Skin of body (tissue), 2 donors: ENCODE results near the gene HACD2. TPM values are rescaled to one million over a fixed set of nuclear protein-coding genes. Genes with fewer than 3 reads are reported as not detected.

Source experiments
- DNase-seq: peaks from one replicate; lab custom pipeline; 2025; lab: John Stamatoyannopoulos, UW
- total RNA-seq: library from RNA; depleted of rRNA; stranded (reverse); fragments of >200 nt; gene quantifications from one replicate; pipeline ENCODE4 v1.2.3, GENCODE V29; 2014

HACD2 gene
- total RNA-seq, 1 donor from 2014 or later = 37.1 TPM

GRCh38 chr3:123485551-123485950 is 99.3 kb downstream of the HACD2 start:
- DNase-seq = no peak

- DNase-seq = no peak
Measured at GRCh38 chr3:123483146-123483545, 101.7 kb downstream of the HACD2 start.

DNA sequence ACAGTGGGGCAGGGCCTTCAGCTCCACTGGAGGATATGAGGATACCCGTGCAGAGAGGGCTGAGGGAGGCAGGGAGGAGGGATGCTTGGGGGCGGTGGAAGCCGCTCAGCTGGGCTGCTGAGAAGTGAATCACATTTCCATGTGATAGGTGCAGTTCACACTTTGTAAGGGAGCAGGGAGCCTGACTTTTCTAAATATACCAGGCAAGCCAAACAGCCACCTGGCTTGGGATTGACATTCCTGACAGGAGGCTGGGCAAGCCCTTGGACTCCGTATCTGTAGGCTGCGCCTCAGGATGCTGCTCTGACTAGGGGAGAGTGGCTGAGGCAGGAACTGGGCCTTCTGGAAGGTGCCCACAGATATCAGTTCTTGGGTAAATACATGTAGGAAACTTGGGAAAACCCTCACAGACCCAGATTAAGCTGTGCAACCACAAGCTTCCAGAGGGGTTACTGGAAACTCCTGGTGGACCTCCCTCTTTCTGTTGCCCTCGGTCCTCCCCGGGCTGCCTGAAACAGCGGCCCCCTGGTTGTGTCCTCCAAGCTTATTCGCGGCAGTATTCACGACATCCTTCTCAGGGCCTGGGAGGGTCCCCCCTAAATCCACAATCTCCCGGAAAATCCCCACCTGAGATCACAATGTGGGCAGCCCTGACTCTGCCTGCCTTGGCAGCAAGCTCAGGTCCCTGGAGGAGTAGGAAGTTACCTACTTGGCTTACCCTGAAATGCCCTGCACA is 103.0 kb downstream of the HACD2 start:
- no peak for DNase-seq

GRCh38 chr3:123481071-123481470 is 103.8 kb downstream of the HACD2 start:
- no peak for DNase-seq

- DNase-seq = no peak
Measured at GRCh38 chr3:123480428-123480827, 104.4 kb downstream of the HACD2 start.

DNA sequence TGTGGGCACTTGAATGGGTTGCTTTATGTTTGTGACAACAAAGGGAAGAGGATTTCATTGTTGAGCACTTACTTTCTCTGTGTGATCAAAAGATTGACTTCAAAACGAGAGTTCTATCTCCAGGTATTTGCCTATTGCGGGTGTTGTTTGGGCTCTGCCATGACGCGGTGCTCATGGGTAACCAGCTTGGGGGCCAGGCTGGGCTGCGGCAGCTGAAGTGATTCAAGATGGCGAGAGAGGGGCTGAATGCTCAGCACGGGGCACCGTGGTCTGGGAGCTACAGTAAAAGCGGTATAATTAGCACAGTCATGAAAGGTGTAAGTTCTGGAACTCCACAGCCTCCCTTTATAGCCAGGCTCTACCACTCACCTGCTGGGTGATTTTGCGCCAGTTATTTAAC is 105.0 kb downstream of the HACD2 start:
- DNase-seq = no peak

DNA sequence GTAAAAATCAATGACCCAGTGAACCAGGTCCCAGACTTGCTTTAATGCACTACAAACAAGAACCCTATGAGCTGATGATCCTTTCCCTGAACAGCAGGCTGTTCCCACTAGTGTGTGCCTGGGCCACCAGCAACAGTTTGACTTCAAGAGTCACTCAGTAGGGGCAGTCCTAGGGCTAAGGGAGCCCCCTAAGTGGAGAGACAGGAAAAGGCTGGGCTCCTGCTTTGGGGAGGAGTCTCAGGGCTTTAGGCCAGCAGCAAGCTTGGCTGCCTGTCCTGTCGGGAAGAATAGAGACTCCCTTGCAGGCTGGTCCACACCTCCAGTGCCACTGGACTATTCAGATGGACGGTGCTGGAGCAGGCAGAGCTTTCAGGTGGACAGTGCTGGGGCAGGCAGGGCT is 106.5 kb downstream of the HACD2 start:
- no peak for DNase-seq

GRCh38 chr3:123476967-123477750 is 107.7 kb downstream of the HACD2 start:
- DNase-seq = no peak

GRCh38 chr3:123475786-123476185 is 109.1 kb downstream of the HACD2 start:
- DNase-seq = no peak

DNA sequence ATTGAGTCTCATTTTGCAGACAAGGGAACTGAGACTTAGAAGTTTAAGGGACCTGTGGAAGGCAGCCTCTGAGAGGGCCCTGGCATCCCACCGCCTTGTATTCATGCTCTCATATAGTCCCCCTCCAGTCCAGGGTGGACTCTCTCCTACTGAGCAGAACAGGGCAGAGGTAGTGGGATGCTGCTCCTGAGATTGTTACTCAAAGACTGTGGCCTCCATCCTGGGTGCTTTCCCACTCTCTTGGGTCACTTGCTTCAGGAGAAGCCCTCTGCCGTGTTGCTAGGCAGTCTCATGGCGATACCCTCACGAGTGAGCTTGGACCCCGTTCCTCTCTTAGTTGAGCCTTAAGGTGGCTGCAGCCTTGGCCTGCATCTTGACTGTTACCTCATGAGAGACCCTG is 113.7 kb downstream of the HACD2 start:
- DNase-seq = no peak

- no peak for DNase-seq
Measured at GRCh38 chr3:123469323-123469995, 115.4 kb downstream of the HACD2 start.

DNA sequence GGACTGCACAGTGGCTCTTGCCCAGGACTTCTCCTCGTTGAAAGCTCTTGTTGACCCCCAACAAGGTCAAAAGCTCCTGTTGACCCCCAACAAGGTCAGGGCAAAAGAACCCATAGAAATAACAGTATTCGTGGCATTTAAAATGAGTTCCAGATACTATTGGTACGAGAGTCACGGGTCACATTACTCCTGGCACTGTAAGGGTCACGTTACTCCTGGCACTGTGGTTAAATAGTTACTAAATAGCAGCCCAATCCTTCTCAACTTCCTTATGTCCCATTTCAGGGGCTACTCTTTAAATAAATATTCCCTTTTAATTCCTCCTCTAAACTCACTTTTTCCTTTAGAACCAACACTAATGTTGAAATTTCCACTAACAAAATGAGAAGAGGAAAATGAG is 117.8 kb downstream of the HACD2 start:
- no peak for DNase-seq

DNA sequence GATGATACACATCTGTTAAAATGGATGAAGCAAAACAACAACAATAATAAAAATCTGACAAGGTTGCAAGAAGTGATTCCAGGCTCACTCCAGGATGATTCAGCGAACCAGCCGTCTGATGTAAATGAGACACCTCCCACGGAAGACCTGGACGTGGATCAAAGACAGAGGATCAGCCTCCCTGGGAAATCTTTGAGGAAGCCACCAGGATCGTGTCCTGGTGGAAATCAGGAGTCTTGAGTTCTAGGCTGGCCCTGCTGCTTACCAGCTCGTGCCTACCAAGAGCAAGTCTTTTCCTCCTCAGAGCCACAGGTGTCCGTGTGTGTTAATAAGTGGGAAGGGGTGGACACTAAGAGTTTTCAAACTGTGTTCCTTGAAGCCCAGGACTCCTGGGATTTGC is 120.6 kb downstream of the HACD2 start:
- DNase-seq = no peak

DNA sequence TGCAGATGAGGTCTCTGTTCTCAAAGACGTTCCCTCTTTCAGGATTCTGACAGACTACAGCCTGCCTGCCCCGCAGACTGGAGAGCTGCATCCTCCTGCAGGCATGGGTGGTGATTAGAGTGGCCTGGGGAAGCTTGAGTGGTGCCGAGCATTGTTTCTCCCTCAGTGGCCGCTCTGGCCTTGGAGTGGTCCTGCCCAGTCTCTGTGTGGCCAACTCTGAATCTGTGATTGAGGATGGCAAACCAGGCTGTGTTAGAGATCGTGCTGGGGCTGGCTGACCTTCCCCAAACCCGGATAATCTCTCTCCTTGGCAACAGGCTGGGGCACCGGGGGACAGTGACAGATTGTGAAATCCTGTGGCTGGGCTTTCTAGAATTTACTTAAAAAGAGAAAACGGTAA is 125.0 kb downstream of the HACD2 start:
- no peak for DNase-seq

GRCh38 chr3:123458255-123458654 is 126.6 kb downstream of the HACD2 start:
- DNase-seq = no peak

DNA sequence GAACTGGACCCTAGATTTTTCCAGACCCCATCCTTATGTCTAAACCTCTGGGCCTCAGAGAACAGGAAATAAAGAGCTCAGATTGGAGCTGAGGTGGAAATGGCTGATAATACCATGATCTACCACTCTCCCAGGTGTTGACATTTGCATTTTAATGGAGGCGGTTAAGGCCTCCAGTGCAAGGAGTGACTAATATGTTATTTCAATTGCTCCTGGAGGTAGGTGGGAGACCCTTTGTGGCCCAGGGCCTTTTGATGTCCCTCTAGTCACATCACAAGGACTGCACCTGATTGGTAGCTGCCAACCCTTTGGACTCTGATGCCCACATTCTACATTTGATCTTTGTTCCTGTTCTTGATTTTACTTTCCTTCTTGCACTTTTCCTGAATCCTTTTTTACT is 127.0 kb downstream of the HACD2 start:
- DNase-seq = no peak

DNA sequence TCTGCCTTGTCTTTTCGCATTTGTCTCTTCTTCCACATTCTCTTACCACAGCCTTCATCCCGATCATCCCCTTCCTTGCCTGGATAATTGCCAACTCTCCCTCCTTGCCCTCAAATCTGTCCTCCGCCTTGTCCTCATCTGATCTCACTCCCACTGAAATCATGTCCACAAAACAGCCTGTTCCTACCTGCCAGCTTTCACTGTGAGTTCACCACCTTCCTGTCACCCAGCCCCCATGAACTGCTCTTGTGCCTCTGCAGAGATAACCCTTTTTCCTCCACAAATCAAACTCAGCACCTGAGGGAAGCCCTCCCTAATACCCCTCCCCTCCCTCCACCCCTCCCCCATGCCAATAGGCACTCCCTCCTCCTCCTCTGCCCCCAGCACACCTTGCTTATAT is 131.2 kb downstream of the HACD2 start:
- DNase-seq = no peak

GRCh38 chr3:123451186-123451585 is 133.7 kb downstream of the HACD2 start:
- DNase-seq = no peak

- no peak for DNase-seq
Measured at GRCh38 chr3:123449997-123450604, 134.8 kb downstream of the HACD2 start.

GRCh38 chr3:123449102-123449996 is 135.5 kb downstream of the HACD2 start:
- no peak for DNase-seq

DNA sequence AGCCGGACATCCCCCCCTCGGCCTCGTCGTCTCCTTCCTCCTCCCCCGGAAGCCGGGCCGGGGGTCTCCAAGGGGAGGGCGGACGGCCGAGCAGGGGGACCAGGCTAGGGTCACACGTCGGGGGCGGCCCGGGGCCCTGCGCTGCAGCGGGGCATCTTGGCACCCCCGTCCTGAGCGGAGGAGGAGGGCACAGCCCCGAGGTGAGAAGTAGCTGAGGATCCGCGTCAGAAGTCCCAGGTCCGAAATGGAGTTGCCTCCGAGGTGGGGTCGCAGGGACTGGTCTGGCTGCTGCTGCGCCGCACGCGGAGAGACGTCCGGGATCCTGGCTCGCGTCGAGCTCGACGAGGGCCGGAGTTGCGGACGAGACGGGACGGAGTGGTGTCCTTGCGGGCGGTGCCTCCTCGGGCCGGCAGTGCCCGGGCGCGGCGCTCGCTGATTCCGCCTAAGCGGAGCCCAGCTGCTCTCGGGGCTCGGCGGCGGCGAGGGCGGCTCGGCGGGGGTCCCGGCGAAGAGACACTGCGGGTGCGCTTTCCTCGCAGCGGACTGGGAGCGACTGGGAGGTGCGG is 136.2 kb downstream of the HACD2 start, which contains the start of gene ADCY5:
Gene ADCY5 (minus strand): TSS at position 555 of the 566 bp plus-strand sequence. CDS start 545 bp downstream, at position 10.
- no peak for DNase-seq
